CD4-positive, alpha-beta T cell treated with Interleukin-1 beta for 1 hour (primary cell): ENCODE measurements around the gene NRXN2.

Experiments
- DNase-seq, 2 donors: peaks; one replicate each; pipeline ENCODE4 v3.0.0-alpha.2; 2020 to 2022

NRXN2 gene

DNA sequence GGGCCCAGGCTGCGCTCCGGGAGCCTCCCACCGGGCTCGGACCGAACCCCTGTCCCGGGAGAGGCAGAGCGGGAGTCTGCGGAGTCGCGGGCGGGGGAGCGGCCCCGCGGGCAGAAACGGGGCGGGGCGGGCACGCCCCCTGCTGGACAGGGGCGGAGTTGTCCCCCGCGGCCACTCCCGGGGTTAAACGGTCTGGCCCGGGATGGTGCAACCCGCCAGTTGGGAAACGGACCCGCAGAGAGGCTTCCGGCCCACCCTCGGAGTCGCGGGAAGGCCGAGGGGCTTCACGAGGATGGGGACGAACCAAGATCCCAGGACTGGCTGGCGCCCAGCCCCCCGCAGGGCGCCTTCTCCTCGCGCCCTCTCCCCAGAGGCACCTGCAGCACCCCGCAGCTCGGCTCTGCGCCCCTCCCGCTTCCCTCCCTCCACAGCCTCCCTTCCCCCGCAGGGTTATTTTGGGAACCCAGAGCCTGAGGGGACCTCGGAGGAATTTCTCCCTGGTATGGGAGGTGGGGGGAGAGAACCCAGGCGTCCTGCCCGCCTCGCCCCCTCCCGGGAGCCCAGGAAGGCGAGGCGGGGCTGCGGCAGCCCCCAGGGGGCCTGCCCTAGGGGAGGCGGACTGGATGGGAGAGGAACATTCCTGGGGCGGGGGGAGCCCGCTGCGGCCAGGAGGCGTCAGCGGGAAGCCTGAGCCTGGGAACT lies 20.0 kb upstream of the NRXN2 start:
- DNase-seq: peak; percentile 74 to 75

DNA sequence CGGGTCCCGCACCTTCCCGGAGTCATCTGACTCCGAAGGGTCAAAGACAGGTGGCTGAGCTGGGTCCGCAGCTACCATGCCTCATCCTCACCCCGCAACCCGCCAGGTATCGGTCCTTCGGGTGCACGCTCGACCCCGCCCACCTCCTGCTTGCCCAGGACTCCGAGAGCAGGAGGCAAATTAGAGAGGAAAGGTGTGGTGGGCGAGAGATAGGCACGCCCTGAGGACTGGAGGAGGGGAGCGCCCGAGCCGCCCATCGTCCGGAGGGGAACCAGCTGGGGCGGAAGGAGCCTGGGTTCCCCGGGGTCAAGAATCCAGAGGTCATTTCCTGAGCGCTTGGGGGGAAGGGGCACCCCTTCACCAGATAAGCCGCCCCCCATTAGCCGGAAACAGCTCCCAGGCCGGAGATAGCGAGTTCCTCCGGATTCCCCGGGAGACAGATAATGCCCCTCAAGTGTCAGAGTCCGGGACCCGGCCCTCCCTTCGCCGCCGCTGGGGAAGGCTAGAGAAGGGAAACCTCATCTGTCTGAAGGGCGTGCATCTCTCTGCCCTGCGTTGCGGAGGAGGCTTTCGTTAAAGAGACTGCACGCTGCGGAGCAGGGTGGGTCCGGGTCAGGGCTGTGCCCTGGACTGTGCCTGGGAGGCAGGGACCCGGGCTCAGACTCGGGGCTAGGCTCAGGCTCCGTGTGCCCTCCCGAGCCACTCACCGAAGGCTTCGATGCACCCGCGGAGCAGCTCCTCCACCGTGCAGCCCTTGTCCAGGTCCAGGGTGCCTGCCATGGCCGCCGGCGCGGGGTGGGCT lies 19.3 kb upstream of the NRXN2 start:
- no peak for DNase-seq

DNA sequence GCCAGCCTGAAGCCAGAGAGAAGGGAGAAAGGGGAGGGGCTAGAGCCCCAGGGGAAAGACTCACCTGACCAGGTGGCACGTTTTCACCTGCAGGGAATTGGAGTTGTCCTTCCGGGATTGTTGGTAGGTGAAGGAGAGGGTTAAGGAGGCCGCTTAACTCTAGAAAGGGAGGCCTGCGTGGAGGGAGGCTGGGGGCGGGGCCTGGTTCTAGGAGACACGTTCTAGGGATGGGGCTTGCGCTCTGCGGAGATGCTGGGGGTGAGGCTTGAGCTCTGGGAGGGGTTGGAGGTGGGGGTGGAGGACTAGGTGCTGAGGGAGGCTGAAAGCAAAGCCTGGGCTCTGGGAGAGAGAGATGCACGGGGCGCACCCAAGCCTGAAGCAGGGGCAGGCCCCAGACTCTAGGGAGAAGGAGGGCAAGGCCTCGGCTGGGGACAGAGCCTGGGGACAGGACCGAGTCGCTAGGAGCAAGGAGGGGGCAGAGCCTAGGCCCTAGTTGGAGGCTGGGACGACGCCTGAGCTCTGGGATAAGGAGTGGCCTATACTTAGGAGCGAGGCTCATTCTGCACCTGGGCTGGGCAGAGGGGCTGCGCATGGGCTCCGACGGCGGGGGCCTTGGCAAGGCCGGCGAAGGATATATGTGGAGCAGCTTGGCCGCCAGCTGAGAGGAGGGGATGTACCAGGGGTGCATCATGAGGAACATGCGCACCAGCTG lies 18.5 kb upstream of the NRXN2 start:
- DNase-seq: no peak

DNA sequence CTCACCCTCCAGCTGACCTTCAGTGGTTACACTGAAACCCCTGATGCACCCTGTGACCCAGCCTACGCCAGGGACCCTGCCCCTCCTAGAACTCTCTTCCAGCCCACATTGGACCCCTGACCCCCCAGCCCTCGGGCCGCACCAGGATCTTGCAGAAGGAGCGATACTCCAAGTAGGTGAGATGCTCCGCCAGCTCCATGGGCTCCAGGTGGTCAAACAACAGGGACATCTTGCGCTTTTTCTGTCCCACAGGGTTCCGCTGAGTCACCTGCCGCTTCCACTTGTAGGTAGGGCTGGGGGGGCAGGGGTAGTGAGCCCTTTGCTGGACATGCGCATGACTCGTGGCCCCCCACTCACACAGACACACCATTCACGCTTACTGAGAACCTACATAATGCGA lies 16.9 kb upstream of the NRXN2 start:
- no peak for DNase-seq

DNA sequence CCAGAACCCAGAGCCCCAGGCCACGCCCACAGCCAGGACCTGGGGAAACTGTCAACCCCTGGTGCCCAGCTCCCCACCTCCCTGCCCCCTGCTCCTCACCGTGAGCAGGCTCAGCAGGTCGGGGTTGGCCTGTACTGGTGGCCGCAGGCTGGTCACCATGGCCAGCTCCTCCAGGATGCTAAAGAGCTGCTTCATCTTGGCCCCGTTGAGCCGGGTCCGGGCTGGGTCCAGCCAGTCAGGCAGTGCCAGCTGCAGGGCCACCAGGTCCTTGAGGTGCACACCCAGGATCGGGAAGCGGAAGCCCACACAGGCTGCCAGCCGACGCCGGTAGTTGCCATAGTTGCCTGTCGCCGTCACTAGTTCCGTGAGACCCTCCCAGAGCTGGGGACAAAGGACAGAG lies 13.7 kb upstream of the NRXN2 start:
- no peak for DNase-seq

DNA sequence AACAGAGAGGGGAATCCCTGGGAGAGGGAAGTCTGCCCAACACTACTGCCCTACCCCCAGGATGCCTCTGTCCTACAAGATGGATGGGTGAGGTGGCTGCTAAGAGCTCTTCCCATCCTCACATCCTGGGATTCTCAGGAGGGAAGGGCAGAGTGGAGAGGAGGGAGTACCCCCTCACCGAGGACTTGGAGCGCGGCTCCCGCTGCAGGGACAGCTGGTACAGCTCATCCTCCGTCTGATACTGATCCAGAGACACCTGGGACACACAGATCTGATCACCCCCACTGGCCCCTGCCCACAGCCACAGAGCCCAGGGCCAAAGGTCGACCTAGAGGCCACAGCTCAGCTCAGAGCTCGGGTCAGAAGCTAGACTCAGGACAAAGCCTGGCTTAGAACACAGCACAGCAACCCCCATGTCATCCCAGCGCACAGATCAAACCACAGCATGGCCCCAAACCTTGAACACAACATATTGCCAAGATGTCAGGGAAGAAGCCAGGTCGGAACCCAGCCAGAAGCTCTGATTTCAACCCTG lies 12.8 kb upstream of the NRXN2 start:
- no peak for DNase-seq

DNA sequence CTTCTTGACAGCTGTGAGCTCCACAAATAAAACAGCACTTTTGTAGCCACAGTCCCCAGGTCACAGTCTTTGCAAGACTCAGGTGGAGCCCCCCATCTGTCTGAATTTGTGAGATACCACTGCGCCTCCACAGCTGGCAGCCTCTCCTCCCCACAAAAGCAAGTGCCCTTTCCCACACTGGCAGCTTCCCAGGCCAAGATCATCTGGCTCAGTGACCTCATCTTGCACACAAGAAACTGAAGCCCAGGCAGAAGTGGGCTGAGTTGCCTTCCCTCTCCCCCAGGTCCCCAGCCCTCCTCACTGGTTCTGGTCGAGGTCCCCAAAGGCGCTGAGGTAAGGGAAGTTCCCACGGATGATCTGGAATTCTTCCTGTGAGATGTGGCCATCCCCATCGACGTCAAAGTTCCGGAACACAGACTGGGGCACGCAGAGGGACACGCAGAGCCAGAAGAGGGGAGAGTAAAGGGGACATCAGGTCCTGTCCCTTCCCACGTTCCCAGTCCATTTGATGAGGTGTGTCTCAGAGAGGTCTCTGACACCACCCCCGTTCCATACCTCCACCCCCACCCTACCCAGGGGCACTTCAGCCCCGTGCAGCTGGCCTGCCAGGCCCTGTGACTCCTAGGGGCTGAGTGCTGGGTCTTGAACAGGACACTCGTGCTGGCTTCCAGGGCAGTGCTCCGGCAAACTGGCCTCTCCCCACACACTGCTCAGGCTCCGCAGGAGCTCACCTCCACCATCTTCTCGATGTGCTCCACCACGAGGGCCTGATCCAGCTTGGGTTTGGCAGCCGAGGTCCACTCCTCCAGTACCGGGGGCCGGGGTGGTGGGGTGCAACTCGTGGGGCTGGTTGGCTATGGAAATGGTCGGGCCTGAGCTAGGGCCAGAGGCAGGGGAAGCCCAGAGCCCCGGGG lies 12.1 kb upstream of the NRXN2 start:
- no peak for DNase-seq

DNA sequence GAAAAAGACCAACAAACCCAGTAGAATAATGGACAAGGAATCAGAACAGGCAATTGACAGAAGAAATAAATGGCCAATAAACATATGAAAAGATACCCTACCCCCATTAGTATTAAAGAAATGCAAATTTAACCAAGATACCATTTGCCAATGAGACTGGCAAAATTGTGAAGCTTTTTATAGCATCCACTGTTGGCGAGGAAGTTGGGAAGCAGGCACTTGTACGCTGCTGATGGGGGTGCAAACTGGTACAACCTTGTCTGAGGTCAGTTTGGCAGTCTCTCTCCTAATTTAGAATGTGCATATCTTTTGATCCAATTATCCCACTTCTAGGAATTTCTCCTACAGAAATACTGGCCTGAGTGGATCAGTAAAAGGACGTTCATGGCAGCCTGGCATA lies 8.6 kb upstream of the NRXN2 start:
- DNase-seq: no peak

DNA sequence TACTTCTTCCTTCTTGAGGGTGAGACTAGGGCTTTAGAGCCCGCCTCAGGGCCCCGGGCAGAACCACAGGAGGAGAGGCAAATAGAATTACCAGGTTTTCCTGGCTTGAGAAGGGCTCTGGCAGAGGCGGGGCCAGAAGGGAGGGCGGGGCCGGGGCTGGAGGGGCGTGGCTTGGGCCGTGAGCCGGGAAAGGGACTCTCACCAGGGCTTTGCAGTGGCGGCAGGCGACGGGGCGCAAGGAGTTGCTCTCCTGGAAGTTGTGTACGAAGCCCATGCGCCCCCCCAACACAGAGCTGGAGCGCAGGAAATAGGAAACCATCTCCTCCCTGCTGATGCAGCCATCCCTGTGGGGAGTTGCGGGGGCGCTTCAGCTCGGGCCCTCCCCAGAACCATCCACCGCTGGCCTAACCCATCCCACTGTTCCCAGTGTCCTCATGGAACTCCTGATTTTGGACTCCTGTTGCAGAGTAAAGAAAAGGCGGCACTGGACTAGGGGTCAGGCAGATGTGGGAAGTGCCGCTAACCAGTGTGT lies 6.9 kb upstream of the NRXN2 start:
- DNase-seq: no peak

DNA sequence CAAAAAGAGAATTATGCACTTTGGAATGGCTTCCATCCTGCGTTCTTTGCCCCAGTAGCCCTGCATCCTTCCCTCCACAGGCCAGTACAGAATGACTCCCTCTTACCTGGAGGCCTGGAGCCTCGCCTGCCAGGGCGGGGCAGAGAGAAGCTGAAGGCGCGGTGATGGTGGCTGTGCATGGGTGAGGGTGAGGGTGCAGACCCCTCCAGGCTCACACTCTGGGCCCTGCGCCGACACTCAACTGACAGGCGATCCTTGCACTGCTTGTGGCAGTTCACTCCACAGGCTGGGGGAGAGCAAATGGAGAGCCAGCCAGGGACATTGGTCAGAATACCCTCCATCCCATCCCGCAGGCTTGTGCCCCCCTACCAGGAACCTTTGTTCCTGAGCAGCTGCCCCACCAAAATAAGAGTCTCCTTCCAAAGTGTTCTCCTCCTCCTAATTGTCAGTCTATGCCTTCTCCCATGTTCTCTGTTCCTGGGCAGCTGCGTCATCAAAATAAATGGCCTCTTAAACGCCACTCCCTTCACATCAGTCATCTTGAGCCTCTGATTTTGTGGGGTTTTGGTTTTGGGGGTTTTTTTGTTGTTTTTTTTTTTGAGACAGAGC lies 5.9 kb upstream of the NRXN2 start:
- no peak for DNase-seq

DNA sequence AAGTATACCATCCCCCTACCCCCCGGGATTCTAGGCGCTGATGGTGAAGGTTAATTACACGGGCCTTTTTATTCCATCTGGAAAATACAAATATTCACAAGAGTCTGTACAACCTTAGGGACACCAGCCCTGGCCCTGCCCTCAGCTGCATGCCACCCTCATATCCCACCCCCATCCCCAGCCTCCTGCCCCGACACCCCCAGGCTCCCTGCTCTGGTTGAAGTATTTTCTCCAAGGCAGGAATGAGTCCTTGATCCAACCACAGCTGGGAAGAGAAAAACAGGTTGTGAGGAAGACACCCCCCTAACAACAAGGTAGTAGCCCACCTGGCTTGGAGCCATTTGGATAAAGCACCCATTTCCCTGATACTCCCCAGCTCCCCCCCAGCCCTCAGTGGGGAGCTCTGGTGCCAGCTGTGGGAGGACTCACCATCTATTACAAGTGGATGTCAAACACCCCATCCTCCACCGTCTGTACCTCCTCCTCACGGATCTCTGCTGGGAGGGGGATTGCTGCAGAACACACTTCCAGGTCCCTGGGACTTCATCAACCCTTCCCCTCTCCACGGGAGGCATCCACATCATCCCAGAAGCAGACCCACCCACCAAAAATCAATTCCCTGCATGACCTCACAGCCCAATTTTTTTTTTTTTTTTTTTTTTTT lies 4.0 kb upstream of the NRXN2 start:
- no peak for DNase-seq

DNA sequence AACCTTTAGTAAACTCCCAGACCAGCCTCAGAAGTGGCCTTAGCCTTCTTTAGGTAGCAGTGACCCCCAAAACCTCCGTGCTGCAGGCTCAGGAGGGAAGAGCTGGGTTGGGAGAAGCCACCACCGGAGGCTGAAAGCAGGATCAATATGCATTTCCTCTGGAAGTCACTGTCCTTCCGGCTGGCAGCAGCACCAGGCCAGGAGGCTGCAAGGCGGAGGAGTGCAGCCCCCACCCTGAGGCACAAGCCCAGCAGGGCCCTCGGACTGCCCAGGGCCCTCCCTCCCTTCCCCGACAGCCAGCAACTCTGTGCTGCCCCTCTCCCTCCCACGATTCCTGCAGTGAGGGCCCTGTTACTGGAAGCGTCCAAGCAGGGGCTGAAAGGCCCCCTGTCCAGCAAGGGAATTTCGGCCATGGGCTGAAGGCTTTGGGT lies 3.2 kb upstream of the NRXN2 start:
- DNase-seq: no peak

DNA sequence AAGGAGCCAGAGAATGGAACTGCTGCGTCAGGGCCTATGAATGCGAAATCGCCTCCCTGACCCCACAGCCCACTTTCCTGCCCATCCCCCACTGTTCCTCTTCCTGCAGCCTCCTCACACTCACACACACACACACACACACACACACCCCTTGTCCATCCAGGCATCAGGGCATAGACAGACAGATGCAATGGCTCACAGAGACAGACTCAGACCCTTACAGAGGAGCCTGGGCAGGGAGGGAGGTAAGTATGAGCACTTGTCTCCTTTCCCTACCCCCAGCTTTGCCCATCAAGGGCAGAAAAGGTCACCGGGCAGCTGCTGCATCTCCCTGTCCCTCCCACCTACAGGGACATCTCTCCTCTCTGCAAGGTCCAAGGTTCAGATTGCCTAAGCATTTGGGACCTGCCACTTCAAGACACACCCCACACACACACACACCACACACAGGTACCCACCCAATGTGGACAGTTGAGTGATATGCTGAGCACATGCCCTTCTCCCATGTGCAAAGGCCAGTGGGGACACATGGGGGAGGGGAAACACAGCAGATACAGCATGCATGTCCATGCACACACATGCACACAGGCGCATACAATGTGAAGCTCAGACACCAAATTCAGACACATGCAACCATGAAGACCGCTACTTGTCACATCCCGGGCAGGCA lies 2.0 kb upstream of the NRXN2 start:
- no peak for DNase-seq

DNA sequence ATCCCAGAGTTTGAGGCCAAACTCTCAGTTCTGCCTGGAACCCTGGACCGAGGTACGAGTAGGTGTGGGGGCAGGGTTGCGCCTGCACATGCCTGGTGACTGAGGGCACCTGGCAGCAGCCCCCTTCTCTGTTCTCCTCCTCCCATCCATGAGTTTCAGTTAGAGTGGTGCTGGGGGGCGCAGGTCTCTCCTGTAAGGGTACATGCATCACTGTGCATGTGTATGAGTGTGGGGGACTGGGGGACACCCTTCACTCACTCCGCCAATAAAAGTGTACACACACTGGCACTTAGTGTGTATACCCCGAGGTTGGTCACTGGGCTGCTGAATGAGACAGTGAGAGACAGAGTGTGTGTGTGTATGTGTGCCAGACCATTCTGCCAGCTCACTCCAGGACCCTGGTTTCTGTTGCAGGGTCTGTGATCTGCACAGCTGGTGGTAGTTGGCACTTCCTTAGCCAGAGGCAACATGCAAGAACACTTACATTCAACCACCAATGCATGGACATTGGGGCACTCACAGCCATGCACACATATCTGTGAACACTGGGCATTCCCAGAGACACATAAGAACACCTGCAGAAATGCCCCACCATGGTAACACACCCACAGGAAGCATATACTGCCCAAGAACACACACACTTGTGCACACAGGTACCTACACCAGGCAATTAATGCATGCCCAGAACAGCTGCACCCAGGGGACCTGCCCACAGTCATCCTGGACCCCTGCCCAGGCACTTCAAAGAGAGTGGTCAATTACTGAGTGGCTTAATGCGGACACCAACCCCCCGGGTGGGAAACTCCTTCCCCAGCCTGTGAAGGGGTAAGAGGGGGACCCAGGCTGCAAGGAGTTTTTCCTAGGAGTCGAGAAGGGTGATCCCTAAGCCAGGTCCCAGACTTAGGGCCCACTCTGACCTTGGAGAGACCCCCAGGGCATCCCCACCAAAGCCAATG lies 1.2 kb upstream of the NRXN2 start:
- DNase-seq: no peak

DNA sequence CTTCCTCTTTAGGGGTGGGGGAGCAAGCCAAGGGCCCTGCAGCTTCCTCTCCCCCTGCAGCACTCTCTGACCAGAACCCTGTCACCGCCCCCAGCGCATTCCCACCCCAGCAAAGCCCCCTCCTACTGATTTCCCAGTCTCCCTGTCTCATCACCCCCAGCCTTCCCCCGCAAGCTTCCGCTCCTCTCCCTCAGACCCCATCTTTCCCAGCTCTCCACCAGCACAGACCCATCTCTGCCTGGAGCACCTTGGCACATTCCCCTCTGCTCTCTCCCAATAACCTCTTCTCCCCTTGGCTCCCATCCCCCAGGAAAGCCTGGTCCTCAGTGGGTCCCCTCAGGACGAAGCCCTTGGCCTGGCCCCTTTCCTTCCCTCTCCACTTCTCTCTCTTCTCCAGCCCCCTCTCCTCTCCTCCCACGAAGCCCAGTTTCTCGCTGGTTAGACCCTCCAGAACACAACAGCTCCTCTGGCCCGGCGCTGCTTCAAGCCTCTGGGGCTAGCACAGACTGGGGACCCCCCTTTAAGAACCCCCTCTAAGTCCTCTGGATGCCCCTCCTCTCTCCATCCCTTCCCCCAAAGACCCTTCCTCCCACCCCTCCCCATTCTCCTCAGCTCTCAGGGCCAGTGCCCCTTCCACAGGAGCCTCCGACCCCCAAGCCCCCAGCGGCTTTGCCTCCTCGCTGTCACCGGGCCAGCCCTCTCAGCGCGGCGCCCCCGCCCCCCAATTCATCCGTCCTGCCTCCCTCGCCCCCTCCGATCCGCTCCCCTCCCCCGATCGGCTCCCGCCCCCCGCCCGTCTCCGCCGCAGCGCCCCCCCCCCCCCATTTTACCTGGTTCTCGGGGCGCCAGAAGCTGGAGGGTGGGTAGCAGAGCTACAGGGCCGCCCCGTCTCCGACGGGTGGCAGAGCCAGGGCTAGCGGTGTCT lies 594 bp downstream of the NRXN2 start:
- DNase-seq: no peak

DNA sequence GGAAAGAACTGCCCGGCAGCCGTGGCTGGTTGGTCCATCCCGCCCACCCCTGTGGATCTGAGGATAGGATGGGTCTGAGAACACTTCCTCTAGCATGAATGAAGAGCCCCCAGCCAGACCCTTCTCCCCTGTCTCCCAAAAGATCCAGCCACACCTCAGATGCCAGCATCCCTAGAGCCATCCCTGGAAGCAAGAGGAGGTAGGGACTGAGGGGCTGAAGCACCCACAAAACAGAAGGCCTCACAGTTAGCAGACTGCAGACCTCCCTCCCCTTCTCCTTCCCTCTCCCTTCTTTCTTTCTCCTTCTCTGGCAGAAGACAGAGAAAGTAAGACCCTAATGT lies 1.7 kb downstream of the NRXN2 start:
- DNase-seq: no peak

DNA sequence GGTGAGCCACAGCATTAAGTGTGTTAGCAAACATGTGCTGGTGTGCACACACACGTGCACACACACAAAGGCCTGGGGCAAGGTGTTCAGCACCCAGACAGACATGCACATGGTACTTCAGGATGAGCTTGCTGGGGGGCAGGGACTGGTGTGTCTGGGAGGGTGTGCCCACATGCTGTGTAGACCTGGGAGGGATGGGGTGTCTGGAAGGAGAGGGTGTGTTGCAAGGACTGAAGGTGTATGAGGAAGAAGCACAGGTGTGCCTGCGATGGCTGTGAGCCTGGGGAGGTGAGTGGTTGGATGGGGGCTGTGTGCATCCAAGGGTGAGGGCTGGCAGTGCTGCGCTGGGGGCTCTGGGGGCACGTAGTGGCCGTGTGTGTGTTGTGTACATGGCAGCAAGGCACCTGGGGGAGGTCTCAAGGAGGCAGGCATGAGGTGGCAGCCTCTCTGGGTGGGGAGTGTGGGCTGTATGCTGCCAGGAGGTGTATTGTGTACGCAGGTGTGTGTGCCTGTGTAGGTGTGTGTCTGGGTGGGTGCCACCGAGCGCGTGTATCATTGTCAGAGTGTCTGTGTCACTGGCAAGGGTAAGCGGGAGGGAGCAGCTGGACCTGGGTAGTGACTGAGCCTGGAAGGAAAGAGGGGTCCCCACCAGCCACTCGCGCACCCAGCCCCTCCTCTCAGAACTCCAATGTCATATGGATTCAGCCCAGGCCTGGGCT lies 2.2 kb downstream of the NRXN2 start:
- no peak for DNase-seq

DNA sequence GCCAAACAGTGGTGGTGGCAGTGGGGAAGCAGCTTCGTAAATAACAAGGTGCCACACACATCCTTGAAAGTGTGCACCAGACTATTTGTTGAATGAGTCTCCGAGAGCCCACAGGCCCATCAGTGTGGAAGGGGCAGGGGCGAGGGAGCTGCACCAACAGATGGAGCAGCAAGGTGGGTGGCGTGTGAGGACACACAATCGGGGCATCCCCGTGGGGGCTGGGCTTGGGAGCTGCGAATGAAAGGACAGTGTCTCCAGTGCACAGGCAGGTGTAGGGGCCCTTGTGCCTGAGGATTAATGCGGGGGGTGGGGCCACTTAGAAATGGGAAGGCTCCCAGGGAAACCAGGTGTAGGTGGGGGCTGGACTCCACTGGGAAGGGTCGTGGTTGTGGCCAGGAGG lies 2.8 kb downstream of the NRXN2 start:
- DNase-seq: no peak
